GM23248 (cell line): ENCODE results near the gene LGR6. TPM values are rescaled to one million over a fixed set of nuclear protein-coding genes. Genes with fewer than 3 reads are reported as not detected.
A peak's percentile ranks its signal among the peaks of the same experiment; 100 is the strongest.

Source experiments
- DNase-seq: peaks from one replicate; pipeline ENCODE4 v3.0.0-alpha.2; 2015
- H2AFZ ChIP-seq: fragments of 200-600 bp; sonication (generic); 2 replicates; pipeline ENCODE4 v1.6.1; 2016; ENCODE audit warnings: antibody characterized with exemption
- H3F3A ChIP-seq: fragments of 200-600 bp; sonication (generic); 2 replicates; pipeline ENCODE4 v1.6.1; 2016; ENCODE audit warnings: mild to moderate bottlenecking, antibody characterized with exemption, mixed run types; ENCODE audit not compliant: insufficient read depth
- H3K27ac ChIP-seq: fragments of 200-600 bp; sonication (generic); 2 replicates; pipeline ENCODE4 v1.5.1; 2016; ENCODE audit warnings: mild to moderate bottlenecking
- H3K27me3 ChIP-seq: fragments of 200-600 bp; sonication (generic); replicated peaks from 2 replicates; pipeline ENCODE4 v1.6.1; 2016; ENCODE audit warnings: mild to moderate bottlenecking; ENCODE audit not compliant: insufficient read depth
- H3K36me3 ChIP-seq: fragments of 200-600 bp; sonication (generic); 2 replicates; pipeline ENCODE4 v1.6.1; 2016; ENCODE audit warnings: low read depth, mild to moderate bottlenecking
- H3K4me1 ChIP-seq: fragments of 200-600 bp; sonication (generic); 2 replicates; pipeline ENCODE4 v1.6.1; 2016; ENCODE audit warnings: mild to moderate bottlenecking; ENCODE audit not compliant: insufficient read depth
- H3K4me2 ChIP-seq: fragments of 200-600 bp; sonication (generic); one replicate; pipeline ENCODE4 v1.6.1; 2016; ENCODE audit warnings: mild to moderate bottlenecking; ENCODE audit not compliant: unreplicated experiment
- H3K4me3 ChIP-seq: fragments of 200-600 bp; sonication (generic); 2 replicates; pipeline ENCODE4 v1.5.1; 2016; ENCODE audit warnings: mild to moderate bottlenecking
- H3K79me2 ChIP-seq: fragments of 200-600 bp; sonication (generic); 2 replicates; pipeline ENCODE4 v1.6.1; 2016; ENCODE audit warnings: mild to moderate bottlenecking; ENCODE audit not compliant: insufficient read depth
- H3K9ac ChIP-seq: fragments of 200-600 bp; sonication (generic); 2 replicates; pipeline ENCODE4 v1.6.1; 2016; ENCODE audit warnings: mild to moderate bottlenecking
- H3K9me2 ChIP-seq: fragments of 200-600 bp; sonication (generic); 2 replicates; pipeline ENCODE4 v1.6.1; 2016; ENCODE audit warnings: mixed run types, mild to moderate bottlenecking, moderate library complexity; ENCODE audit not compliant: insufficient read depth
- H3K9me3 ChIP-seq: fragments of 200-600 bp; sonication (generic); one replicate; pipeline ENCODE4 v1.6.1; 2017; ENCODE audit warnings: low read depth
- H4K20me1 ChIP-seq: fragments of 200-600 bp; sonication (generic); 2 replicates; pipeline ENCODE4 v1.6.0; 2016; ENCODE audit not compliant: insufficient read depth
- EZH2 ChIP-seq: fragments of 200-600 bp; sonication (generic); IDR thresholded peaks from 2 replicates; pipeline ENCODE4 v1.6.1; 2018; ENCODE audit warnings: antibody characterized with exemption, mild to moderate bottlenecking; ENCODE audit not compliant: insufficient read depth, poor library complexity, severe bottlenecking
- EZH2phosphoT487 ChIP-seq: fragments of 200-600 bp; sonication (generic); IDR thresholded peaks from 2 replicates; pipeline ENCODE4 v1.6.1; 2018; ENCODE audit warnings: antibody characterized with exemption, moderate library complexity, mild to moderate bottlenecking, low read depth; ENCODE audit not compliant: insufficient read depth
- WGBS, 2 experiments: methylation state at CpG; one replicate each; pipeline ENCODE4 v1.1.6; 2015 to 2017; ENCODE audit warnings: low lambda C conversion rate in 2 of 2, low coverage in 1 of 2; ENCODE audit errors: missing lambda C conversion rate in 2 of 2; 5-methylcytosine and 5-hydroxymethylcytosine counted together
- in situ Hi-C: fragments of 300-500 bp; cut with MboI; formaldehyde crosslinking; loops from 2 replicates; pipeline ENCODE4 v1.15.0; 2020
- polyA plus RNA-seq: library from polyadenylated mRNA; unstranded; fragments of >200 nt; fragmentation: Nextera tagmentation; extraction: Ambion mirVana; gene quantifications from 2 replicates; pipeline ENCODE4 v1.2.1, GENCODE V29; 2016
- total RNA-seq: library from RNA; depleted of rRNA; stranded (reverse); fragments of >200 nt; shearing (Covaris generic); gene quantifications from 2 replicates; pipeline ENCODE4 v1.2.3, GENCODE V29; 2014

LGR6 gene
- total and polyA plus RNA-seq, 2 experiments from 2014 or later, result not detected

- TF ChIP-seq EZH2 (no peak), EZH2phosphoT487 (no peak)
- Histone ChIP-seq H3K9me2 (no peaks in the 10 kb centered on the region), H4K20me1 (no peaks in the 10 kb centered on the region), H3K9me3 (no peaks in the 10 kb centered on the region), H3K9ac (no peak overlapping the region), H3K27ac (no peak overlapping the region), H3K36me3 (no peaks in the 10 kb centered on the region), H3K4me2 (no peak overlapping the region), H2AFZ (no peak overlapping the region), H3K4me1 (peaks cover 15% of the 10 kb centered on the region), H3K79me2 (no peaks in the 10 kb centered on the region), H3F3A (0 out of 2 replicates have a peak, but pooled peaks cover 6% of the 10 kb centered on the region), H3K27me3 (peaks cover 1% of the 10 kb centered on the region; the same call in 1 of the 2 replicates), H3K4me3 (no peak overlapping the region)
- DNase-seq, result peak; percentile 31
- in situ Hi-C loops, result no loop called here
- WGBS, 2 experiments, result 86 to 87% methylated on average over 3 of the region's 3 CpGs
Observed at GRCh38 chr1:202234331-202235002, 40.9 kb downstream of the LGR6 start.

- Histone ChIP-seq H3K27ac (peak overlapping the region; percentile 69), H3F3A (0 out of 2 replicates have a peak, but pooled peaks cover 6% of the 10 kb centered on the region), H3K4me3 (no peak overlapping the region), H3K9me2 (no peaks in the 10 kb centered on the region), H2AFZ (0 out of 2 replicates have a peak overlapping the region, but pooled peaks have one; percentile 11), H3K4me2 (peak overlapping the region; percentile 70), H3K4me1 (peaks cover 15% of the 10 kb centered on the region), H3K9me3 (no peaks in the 10 kb centered on the region), H4K20me1 (no peaks in the 10 kb centered on the region), H3K79me2 (no peaks in the 10 kb centered on the region), H3K9ac (peak overlapping the region; percentile 22; the same call in 1 of the 2 replicates), H3K36me3 (no peaks in the 10 kb centered on the region), H3K27me3 (peaks cover 8% of the 10 kb centered on the region; the same call in 1 of the 2 replicates)
- 77 to 87% methylated on average over 7 of the region's 7 CpGs for WGBS, 2 experiments
- DNase-seq, result no peak
- no peak for TF ChIP-seq EZH2
- no peak for TF ChIP-seq EZH2phosphoT487
- in situ Hi-C loops, result no loop called here
Observed at GRCh38 chr1:202235003-202235660, 41.5 kb downstream of the LGR6 start.

GRCh38 chr1:202235856-202236837 is 42.5 kb downstream of the LGR6 start:
- in situ Hi-C loops, result no loop called here
- Histone ChIP-seq H3K9me2 (no peaks in the 10 kb centered on the region), H3K4me3 (peak overlapping the region; percentile 45), H3K9me3 (no peaks in the 10 kb centered on the region), H3K36me3 (no peaks in the 10 kb centered on the region), H3K9ac (peak overlapping the region; percentile 54), H3K4me1 (peaks cover 15% of the 10 kb centered on the region), H3K79me2 (no peaks in the 10 kb centered on the region), H2AFZ (peak overlapping the region; percentile 63), H3K27ac (peak overlapping the region; percentile 69), H3K27me3 (peaks cover 9% of the 10 kb centered on the region; the same call in 1 of the 2 replicates), H3K4me2 (peak overlapping the region; percentile 70), H4K20me1 (no peaks in the 10 kb centered on the region), H3F3A (0 out of 2 replicates have a peak, but pooled peaks cover 6% of the 10 kb centered on the region)
- 30% methylated on average over 18 to 19 of the region's 19 CpGs for WGBS, 2 experiments
- TF ChIP-seq EZH2, result no peak
- no peak for TF ChIP-seq EZH2phosphoT487
- peak; percentile 98 for DNase-seq

- Histone ChIP-seq H3K4me3 (no peak overlapping the region), H2AFZ (no peak overlapping the region), H3K4me1 (peaks cover 15% of the 10 kb centered on the region), H3K9me2 (no peaks in the 10 kb centered on the region), H3K27me3 (peaks cover 14% of the 10 kb centered on the region; the same call in 1 of the 2 replicates), H3K9me3 (no peaks in the 10 kb centered on the region), H3K36me3 (no peaks in the 10 kb centered on the region), H3K9ac (no peak overlapping the region), H4K20me1 (no peaks in the 10 kb centered on the region), H3K79me2 (no peaks in the 10 kb centered on the region), H3K27ac (no peak overlapping the region), H3F3A (0 out of 2 replicates have a peak, but pooled peaks cover 6% of the 10 kb centered on the region), H3K4me2 (no peak overlapping the region)
- whole genome bisulfite sequencing, 2 experiments, result 24 to 47% methylated on average over 5 to 8 of the region's 8 CpGs
- DNase-seq, result peak; percentile 53
- in situ Hi-C loops, result no loop called here
- TF ChIP-seq EZH2, result no peak
- no peak for TF ChIP-seq EZH2phosphoT487
Observed at GRCh38 chr1:202237052-202237451, 43.5 kb downstream of the LGR6 start.
